Measurements from ENCODE around the gene SI. TPM values are rescaled to one million over a fixed set of nuclear protein-coding genes. Genes with fewer than 3 reads are reported as not detected.

SI gene
- total RNA-seq: not detected

DNA sequence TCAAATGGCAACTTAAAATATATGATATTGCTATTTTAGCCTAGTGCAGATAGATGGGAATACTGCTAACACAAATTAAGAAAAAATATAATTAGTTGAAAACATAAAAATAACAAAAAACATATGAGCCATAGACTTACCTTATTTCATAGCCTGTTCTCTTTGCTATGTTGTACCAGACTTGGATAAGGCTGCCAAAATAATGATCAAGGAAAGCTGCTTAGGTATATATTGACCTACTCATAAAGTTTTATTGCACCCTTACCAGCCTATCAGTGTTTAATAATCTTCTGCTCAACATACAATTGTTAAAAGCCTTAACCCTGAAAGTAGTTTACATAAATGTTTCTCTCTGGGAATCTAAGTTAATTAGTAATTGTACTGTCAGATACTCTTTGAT, at the start of gene SI:
Gene SI (minus strand): TSS at position 204 of the 400 bp plus-strand sequence. CDS start 2,484 bp downstream, outside the sequence.
- no peak within 1 kb of the TSS for H3K4me3 ChIP-seq
- no peaks in the 10 kb centered on the region for H3K9me3 ChIP-seq
- no peak within 1 kb of the TSS for H3K27ac ChIP-seq
- H3K4me1 ChIP-seq: no peaks in the 10 kb centered on the region
- TF ChIP-seq, protein P1, sequence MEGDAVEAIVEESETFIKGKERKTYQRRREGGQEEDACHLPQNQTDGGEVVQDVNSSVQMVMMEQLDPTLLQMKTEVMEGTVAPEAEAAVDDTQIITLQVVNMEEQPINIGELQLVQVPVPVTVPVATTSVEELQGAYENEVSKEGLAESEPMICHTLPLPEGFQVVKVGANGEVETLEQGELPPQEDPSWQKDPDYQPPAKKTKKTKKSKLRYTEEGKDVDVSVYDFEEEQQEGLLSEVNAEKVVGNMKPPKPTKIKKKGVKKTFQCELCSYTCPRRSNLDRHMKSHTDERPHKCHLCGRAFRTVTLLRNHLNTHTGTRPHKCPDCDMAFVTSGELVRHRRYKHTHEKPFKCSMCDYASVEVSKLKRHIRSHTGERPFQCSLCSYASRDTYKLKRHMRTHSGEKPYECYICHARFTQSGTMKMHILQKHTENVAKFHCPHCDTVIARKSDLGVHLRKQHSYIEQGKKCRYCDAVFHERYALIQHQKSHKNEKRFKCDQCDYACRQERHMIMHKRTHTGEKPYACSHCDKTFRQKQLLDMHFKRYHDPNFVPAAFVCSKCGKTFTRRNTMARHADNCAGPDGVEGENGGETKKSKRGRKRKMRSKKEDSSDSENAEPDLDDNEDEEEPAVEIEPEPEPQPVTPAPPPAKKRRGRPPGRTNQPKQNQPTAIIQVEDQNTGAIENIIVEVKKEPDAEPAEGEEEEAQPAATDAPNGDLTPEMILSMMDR (IDR thresholded peaks at IDR 0.05): no peak
- H3K36me3 ChIP-seq: no peaks in the 10 kb centered on the region
- no peak for DNase-seq (ENCODE audit: low spot score)
- H3K27me3 ChIP-seq: no peaks in the 10 kb centered on the region

DNA sequence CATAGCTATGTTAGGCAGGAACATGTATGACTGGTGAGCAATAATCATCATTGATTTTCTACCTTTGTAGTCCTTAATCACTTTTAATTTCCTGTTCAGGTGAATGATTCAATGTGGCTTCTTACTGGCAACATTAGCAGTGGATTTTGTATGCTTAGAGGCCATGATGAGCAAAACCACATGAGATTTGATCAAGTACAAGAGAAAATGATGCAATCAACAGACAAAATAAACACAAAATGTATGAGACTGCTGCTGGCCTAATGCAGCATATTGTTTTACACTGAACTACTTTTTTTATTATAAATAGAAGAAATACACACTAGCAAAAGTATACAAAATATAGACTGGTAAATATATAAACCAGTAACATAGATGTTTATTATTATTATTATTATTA, 47.5 kb upstream of the SI start:
- Histone ChIP-seq H3K4me3 (no peak overlapping the region), H3K9me3 (no peaks in the 10 kb centered on the region)

DNA sequence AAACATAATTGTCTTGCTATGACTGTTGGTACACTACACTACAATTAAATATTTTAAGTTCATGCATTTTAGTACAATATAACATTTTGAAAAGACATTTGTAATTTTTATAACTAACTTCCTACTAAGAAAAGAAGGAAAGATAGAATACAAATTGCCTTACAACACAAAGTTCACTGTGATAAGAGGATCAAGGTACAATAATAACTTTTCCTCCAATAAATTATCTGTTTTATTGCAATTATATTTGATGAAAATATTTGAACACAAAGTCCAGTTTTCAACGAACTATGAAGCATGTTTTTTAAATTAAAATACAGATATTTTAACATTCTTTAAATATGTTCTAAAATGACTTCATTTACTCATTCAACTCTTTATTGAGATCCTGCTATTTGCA, 33.1 kb upstream of the SI start:
- Histone ChIP-seq H3K36me3 (no peaks in the 10 kb centered on the region), H3K27ac (no peak overlapping the region), H3K4me3 (no peak overlapping the region), H3K9me3 (no peaks in the 10 kb centered on the region), H3K4me1 (no peaks in the 10 kb centered on the region), H3K27me3 (no peaks in the 10 kb centered on the region)
- TF ChIP-seq, protein P1 (IDR thresholded peaks at IDR 0.05): no peak
- no peak for DNase-seq (ENCODE audit: low spot score)

More for the DNA sequence above, 47.5 kb upstream of the SI start:
- Histone ChIP-seq H3K27me3 (no peaks in the 10 kb centered on the region), H3K4me1 (no peaks in the 10 kb centered on the region), H3K36me3 (no peaks in the 10 kb centered on the region), H3K27ac (no peak overlapping the region)
- DNase-seq (ENCODE audit: low spot score): no peak
- TF ChIP-seq, protein P1 (IDR thresholded peaks at IDR 0.05): no peak

DNA sequence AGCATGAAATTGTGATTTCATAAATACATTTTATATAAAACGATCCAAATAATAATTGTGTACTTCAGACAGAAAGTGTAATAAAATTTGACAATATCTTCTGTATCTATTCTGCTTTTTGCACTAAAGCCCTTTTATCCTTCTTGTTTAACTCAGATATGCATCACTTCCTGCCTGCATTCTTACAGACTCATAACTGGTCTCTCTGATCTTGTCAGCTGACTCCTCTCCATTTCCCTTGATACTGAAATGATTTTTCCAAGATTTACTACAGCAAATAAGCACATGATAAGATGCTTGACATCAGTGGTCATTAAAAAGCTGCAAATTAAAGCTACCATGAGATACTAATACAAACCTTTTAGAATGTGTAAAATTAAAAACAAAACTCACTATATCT, 25.3 kb upstream of the SI start:
- Histone ChIP-seq H3K27ac (no peak overlapping the region), H3K27me3 (no peaks in the 10 kb centered on the region), H3K36me3 (no peaks in the 10 kb centered on the region), H3K4me1 (no peaks in the 10 kb centered on the region), H3K4me3 (no peak overlapping the region), H3K9me3 (no peaks in the 10 kb centered on the region)
- TF ChIP-seq, protein P1 (IDR thresholded peaks at IDR 0.05): no peak
- DNase-seq (ENCODE audit: low spot score): no peak

DNA sequence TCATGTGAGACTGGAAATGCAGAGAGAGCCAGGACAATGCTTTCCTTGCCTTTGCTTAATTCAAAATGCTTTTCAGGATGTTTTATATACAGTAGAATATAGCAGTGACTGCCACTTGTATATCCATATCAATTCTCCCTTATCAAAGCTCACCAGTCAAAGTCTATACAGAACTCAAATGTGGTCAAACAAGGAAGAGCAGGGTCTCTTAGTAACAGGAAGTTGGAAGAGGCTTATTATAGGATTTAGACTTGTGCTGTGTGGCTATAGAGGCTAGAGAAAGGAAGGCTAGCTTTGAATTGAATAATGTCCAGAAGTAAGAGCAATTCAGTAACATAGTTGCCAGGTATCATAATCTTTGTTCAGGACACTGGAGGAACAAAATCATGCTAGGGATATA, 4.4 kb upstream of the SI start:
- Histone ChIP-seq H3K27ac (no peak overlapping the region), H3K36me3 (no peaks in the 10 kb centered on the region), H3K4me3 (no peak overlapping the region), H3K4me1 (no peaks in the 10 kb centered on the region), H3K27me3 (no peaks in the 10 kb centered on the region), H3K9me3 (no peaks in the 10 kb centered on the region)
- TF ChIP-seq, protein P1 (IDR thresholded peaks at IDR 0.05): no peak
- no peak for DNase-seq (ENCODE audit: low spot score)

DNA sequence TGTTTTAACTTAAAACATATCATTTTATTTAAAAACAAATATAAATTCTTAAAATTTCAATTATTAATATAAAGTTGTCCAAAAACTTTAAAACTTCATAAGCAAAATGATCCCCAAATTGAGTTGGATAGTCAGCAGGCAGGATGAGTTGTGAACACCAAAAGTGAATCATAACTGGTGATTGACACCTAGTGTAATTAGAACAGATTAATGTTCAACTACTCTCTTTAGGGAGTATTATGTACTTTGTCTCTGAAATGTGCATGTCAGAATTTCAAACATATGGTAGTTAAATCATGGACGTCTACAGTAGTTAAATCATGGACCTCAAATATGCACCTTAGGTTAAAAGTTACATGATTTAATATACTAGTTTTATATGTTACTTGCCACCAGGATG, 2.9 kb upstream of the SI start:
- Histone ChIP-seq H3K4me3 (no peak overlapping the region), H3K27ac (no peak overlapping the region), H3K9me3 (no peaks in the 10 kb centered on the region), H3K27me3 (no peaks in the 10 kb centered on the region), H3K4me1 (no peaks in the 10 kb centered on the region), H3K36me3 (no peaks in the 10 kb centered on the region)
- no peak for DNase-seq (ENCODE audit: low spot score)
- TF ChIP-seq, protein P1 (IDR thresholded peaks at IDR 0.05): no peak

Data from right atrium auricular region (tissue), 2 donors.